GM12801 (cell line): ENCODE data around the gene GNL1.

ENCODE experiments used
- CTCF ChIP-seq: IDR thresholded peaks from one replicate; pipeline ENCODE4 v1.5.1; 2011; ENCODE audit warnings: control low read depth; ENCODE audit not compliant: insufficient read length; ENCODE audit errors: extremely low read depth

GNL1 gene

GRCh38 chr6:30573113-30573512 lies 16.8 kb upstream of the GNL1 start:
- no peak for TF ChIP-seq CTCF

DNA sequence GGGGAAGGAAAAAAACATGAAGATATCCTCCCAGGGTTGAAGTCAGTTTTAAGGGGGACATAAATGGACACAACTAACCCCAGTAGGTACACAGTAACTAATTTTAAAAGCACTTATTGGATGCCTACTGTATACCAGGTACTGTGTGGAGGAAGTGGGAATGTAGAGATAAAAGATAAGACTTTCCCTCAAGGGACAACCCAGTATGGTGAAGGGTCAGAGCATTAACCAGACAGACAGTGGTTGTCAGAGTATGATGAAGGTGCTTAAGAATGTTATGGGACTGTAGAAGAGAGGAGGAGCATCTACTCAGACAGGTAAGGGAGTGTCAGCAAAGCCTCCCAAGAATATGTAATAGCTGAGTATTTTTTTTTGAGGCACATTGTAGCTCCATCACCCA lies 15.9 kb upstream of the GNL1 start:
- no peak for TF ChIP-seq CTCF

- no peak for TF ChIP-seq CTCF
These were observed 15.4 kb upstream of the GNL1 start for GRCh38 chr6:30571762-30572082.

DNA sequence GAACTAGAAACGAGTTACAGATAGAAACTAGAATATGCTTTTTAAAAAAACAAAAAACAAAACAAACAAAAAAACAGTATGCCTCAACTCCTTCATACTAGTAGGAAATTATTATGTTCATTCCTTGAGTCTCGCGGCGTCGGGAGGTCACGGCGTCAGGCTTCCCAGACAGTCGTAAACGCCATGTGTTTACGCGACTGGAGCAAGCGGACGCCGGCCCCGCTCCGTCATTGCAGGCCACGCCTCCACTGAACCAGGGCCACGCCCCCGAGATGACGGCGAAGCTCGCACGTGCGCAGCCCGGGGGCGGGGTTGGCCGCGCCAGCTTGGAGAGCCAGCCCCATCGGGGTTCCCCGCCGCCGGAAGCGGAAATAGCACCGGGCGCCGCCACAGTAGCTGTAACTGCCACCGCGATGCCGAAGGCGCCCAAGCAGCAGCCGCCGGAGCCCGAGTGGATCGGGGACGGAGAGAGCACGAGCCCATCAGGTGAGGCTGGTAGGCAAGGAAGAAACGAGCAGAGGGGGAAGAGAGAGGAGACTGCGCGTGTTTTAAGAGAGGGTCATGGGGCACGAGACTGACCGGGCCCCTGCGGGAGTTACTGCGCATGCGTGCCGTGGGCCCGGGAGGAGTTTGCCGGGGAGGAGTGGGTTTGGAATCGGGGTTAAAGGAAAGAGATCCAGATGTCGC lies 14.9 kb upstream of the GNL1 start, which contains the start of gene ABCF1:
Gene ABCF1, plus strand, starts transcription at position 368 of the 687 bp plus-strand sequence. Its CDS starts 46 bp downstream, at position 414.
- no peak for TF ChIP-seq CTCF

GRCh38 chr6:30570740-30571074 lies 14.4 kb upstream of the GNL1 start:
- no peak for TF ChIP-seq CTCF

GRCh38 chr6:30570263-30570662 lies 14.0 kb upstream of the GNL1 start:
- TF ChIP-seq CTCF = no peak

- no peak for TF ChIP-seq CTCF
These were observed 12.0 kb upstream of the GNL1 start for GRCh38 chr6:30568245-30568644.
